Upper lobe of left lung (tissue), 6 donors: Measurements from ENCODE around the gene LYPD1. TPM values are rescaled to one million over a fixed set of nuclear protein-coding genes. Genes with fewer than 3 reads are reported as not detected.
A peak's percentile ranks its signal among the peaks of the same experiment; 100 is the strongest.

ENCODE experiments used
- ATAC-seq, 2 donors: fragments of 200-7000 bp; cut with Tn5 transposase; one replicate each; pipeline ENCODE4 v1.9.1; 2022; ENCODE audit warnings: mild to moderate bottlenecking in 2 of 2, moderate library complexity in 2 of 2; ENCODE audit not compliant: low FRiP score in 2 of 2
- DNase-seq, 2 donors: peaks; one replicate each; pipeline ENCODE4 v3.0.0-alpha.2; 2019 to 2020
- H3K27ac ChIP-seq, 4 donors: fragments of 200-600 bp; sonication (generic); one replicate each; pipeline ENCODE4 v1.5.1; 2016 to 2019
- H3K27me3 ChIP-seq, 4 donors: fragments of 200-600 bp; sonication (generic); one replicate each; pipeline ENCODE4 v1.5.1; 2017 to 2019
- H3K36me3 ChIP-seq, 4 donors: fragments of 200-600 bp; sonication (generic); one replicate each; pipeline ENCODE4 v1.5.1; 2016 to 2019
- H3K4me1 ChIP-seq, 4 donors: fragments of 200-600 bp; sonication (generic); one replicate each; pipeline ENCODE4 v1.5.1; 2018 to 2019
- H3K4me3 ChIP-seq, 4 donors: fragments of 200-600 bp; sonication (generic); one replicate each; pipeline ENCODE4 v1.5.1; 2017 to 2019; ENCODE audit warnings: mild to moderate bottlenecking in 2 of 4, moderate library complexity in 1 of 4
- H3K9me3 ChIP-seq, 4 donors: fragments of 200-600 bp; sonication (generic); one replicate each; pipeline ENCODE4 v1.5.1; 2018 to 2019
- EP300 ChIP-seq, 4 donors: sonication (generic); formaldehyde crosslinking; IDR thresholded peaks; one replicate each; pipeline ENCODE4 v1.5.1; 2017; ENCODE audit warnings: antibody characterized with exemption in 4 of 4, control low read depth in 2 of 4
- POLR2A ChIP-seq, 4 donors: fragments of 450-650 bp; IDR thresholded peaks; one replicate each; pipeline ENCODE4 v1.5.1; 2016 to 2017; ENCODE audit warnings: antibody characterized with exemption in 4 of 4, mild to moderate bottlenecking in 2 of 4
- POLR2AphosphoS5 ChIP-seq, 2 donors: sonication (generic); formaldehyde crosslinking; IDR thresholded peaks; one replicate each; pipeline ENCODE4 v1.5.1; 2017; ENCODE audit warnings: antibody characterized with exemption in 2 of 2
- WGBS, 2 donors: methylation state at CpG; one replicate each; pipeline ENCODE4 v1.1.5; 2017 to 2018; 5-methylcytosine and 5-hydroxymethylcytosine counted together
- total RNA-seq, 6 donors: library from RNA; depleted of rRNA in 4 of 6; stranded (reverse); fragments of >200 nt in 4 of 6; gene quantifications; one replicate each; pipeline versions ENCODE4 v1.1.0 to v1.2.1, GENCODE V29; 2016 to 2021
- TF ChIP-seq, protein P1 (sequence below), 6 experiments: fragments of 450-650 bp in 4 of 6; fragments of 200-600 bp in 2 of 6; sonication (generic) in 2 of 6; IDR thresholded peaks; one replicate each; pipeline ENCODE4 v1.5.1; 2016 to 2019; ENCODE audit warnings: antibody characterized with exemption in 6 of 6
- donor health status: DM: no; HTN: no; CAD: no; lungs with moderate emphysema.
- donor health status: DM: no; HTN: yes; CAD: no; lungs with severe emphysema.

Gene LYPD1
- total RNA-seq, 6 donors from 2014 or later: 0.89 to 1.4 (median 1.1) TPM

DNA sequence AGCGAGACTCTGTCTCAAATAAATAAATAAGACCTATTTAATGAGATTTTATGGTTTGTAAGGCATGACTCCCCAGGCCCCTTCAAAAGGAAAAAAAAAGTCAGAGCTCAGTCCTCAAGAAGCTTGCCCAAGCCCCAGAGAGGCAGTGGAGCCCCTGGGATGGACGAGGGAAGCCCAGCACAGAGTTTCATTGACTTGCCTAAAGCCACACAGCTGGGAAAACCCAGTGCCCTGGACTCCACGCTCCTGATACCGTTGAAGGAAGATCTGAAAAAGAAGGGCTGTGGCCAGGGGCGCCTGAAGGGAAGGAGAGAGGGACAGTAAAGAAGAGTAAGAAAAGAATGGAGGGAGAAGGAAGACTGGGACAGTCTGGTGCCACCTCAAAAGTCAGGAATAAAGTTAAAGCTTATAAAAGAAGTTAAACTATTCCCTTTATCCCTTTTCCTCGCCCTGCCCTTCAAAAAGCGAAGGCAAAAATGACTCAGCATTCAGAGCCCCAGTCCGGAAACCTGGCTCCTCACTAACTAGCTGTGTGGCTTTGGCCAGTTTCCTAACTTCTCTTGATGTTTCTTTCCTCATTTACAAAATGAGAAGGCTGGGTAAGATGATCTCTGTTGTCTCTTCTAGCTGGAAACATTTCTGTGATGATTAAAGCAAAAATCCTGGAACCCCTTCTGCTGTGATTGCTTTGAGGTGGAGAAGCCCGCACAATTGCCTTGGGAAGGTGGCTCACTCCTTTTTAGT, 46.7 kb downstream of the LYPD1 start:
- Histone ChIP-seq H3K4me1 (no peaks in the 10 kb centered on the region), H3K27ac (no peak overlapping the region), H3K36me3 (no peaks in the 10 kb centered on the region), H3K9me3 (no peaks in the 10 kb centered on the region), H3K27me3 (no peaks in the 10 kb centered on the region), H3K4me3 (no peak overlapping the region)
- peak in 1 of 2 donors; percentile 67 for ATAC-seq
- no peak for DNase-seq
- 74 to 75% methylated on average over 9 of the region's 9 CpGs for WGBS, 2 donors
- no peak for TF ChIP-seq POLR2A (IDR thresholded peaks at IDR 0.05)
- TF ChIP-seq POLR2AphosphoS5 (IDR thresholded peaks at IDR 0.05): no peak
- TF ChIP-seq, protein P1, sequence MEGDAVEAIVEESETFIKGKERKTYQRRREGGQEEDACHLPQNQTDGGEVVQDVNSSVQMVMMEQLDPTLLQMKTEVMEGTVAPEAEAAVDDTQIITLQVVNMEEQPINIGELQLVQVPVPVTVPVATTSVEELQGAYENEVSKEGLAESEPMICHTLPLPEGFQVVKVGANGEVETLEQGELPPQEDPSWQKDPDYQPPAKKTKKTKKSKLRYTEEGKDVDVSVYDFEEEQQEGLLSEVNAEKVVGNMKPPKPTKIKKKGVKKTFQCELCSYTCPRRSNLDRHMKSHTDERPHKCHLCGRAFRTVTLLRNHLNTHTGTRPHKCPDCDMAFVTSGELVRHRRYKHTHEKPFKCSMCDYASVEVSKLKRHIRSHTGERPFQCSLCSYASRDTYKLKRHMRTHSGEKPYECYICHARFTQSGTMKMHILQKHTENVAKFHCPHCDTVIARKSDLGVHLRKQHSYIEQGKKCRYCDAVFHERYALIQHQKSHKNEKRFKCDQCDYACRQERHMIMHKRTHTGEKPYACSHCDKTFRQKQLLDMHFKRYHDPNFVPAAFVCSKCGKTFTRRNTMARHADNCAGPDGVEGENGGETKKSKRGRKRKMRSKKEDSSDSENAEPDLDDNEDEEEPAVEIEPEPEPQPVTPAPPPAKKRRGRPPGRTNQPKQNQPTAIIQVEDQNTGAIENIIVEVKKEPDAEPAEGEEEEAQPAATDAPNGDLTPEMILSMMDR (IDR thresholded peaks at IDR 0.05): no peak
- no peak for TF ChIP-seq EP300 (IDR thresholded peaks at IDR 0.05)

DNA sequence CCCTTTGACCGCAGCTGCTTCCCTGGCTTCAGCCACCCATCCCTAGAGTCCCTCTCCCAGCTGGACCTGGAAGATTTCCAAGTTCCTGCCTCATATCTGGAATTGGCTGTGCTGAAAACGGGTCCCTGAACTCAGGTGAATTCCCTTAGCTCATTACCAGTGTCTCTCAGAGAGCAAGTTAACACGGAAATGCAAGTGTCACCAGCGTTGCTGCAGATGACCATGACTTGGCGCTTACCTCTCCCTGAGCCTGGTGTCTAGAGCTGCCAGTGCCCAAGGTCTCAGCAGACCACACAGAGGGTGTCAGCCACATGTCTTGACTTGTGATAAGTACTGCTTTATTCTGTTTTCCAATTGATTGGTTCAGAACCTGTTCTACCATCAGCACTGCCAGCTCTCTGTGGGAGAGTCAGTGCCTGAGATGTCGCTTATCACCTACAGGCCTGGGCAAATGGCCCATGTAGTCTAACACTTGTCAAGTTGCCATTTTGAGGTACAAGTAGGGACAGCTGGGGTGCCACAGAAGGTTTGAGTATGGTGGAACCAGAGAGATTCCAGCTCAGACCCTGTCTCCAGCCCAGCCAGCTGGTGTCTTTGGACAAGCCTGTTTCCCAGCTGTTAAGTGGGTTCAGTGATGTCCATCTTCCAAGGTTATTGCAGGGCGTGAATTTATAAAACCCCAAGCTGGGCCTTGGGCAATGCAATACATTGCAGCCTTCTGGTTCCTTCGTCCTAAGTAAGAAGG, 48.7 kb downstream of the LYPD1 start:
- H3K27me3 ChIP-seq: no peaks in the 10 kb centered on the region
- H3K4me3 ChIP-seq: no peak overlapping the region
- no peak for ATAC-seq
- H3K36me3 ChIP-seq: no peaks in the 10 kb centered on the region
- no peak overlapping the region for H3K27ac ChIP-seq
- no peaks in the 10 kb centered on the region for H3K4me1 ChIP-seq
- no peaks in the 10 kb centered on the region for H3K9me3 ChIP-seq
- TF ChIP-seq, protein P1 (IDR thresholded peaks at IDR 0.05): no peak
- TF ChIP-seq POLR2A (IDR thresholded peaks at IDR 0.05) (no peak), POLR2AphosphoS5 (IDR thresholded peaks at IDR 0.05) (no peak)
- 74 to 78% methylated on average over 8 of the region's 8 CpGs for WGBS, 2 donors
- DNase-seq: no peak

DNA sequence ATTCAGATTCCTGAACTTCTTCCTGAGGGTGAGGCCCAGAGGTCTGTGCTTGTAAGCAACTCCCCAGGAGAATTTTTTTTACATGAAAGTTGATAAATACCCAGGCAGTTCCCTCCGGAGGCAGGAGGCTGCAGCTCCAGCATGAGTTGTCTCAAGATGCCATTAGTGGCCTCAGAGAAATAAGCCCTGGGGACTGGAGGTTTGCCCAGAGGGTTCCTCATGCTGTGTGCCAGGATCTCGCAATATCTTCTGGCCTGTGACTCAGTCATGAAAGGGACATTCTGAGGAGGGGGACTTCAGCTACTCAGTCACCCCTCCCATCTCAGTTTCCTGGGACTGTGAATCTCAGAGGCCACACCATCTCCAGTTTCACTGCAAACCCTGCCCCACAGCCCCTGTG, 49.9 kb downstream of the LYPD1 start:
- 14 to 66% methylated on average over 1 to 2 of the region's 2 CpGs for WGBS, 2 donors
- DNase-seq (no peak), ATAC-seq (no peak)
- Histone ChIP-seq H3K27ac (no peak overlapping the region), H3K36me3 (no peaks in the 10 kb centered on the region), H3K4me3 (no peak overlapping the region), H3K27me3 (no peaks in the 10 kb centered on the region), H3K9me3 (no peaks in the 10 kb centered on the region), H3K4me1 (no peaks in the 10 kb centered on the region)
- TF ChIP-seq EP300 (IDR thresholded peaks at IDR 0.05) (no peak), POLR2A (IDR thresholded peaks at IDR 0.05) (no peak), POLR2AphosphoS5 (IDR thresholded peaks at IDR 0.05) (no peak)
- TF ChIP-seq, protein P1 (IDR thresholded peaks at IDR 0.05): no peak

- Histone ChIP-seq H3K9me3 (no peaks in the 10 kb centered on the region), H3K36me3 (no peaks in the 10 kb centered on the region), H3K27ac (no peak overlapping the region), H3K4me1 (no peaks in the 10 kb centered on the region), H3K4me3 (no peak overlapping the region), H3K27me3 (no peaks in the 10 kb centered on the region)
- DNase-seq: peak in 1 of 2 donors; percentile 6
- ATAC-seq: no peak
- TF ChIP-seq POLR2AphosphoS5 (IDR thresholded peaks at IDR 0.05) (no peak), EP300 (IDR thresholded peaks at IDR 0.05) (no peak), POLR2A (IDR thresholded peaks at IDR 0.05) (no peak)
- TF ChIP-seq, protein P1 (IDR thresholded peaks at IDR 0.05): no peak
- 75 to 84% methylated on average over 4 to 7 of the region's 7 CpGs for WGBS, 2 donors
Measured at GRCh38 chr2:132618734-132619133, 51.3 kb downstream of the LYPD1 start.
